Esophagus squamous epithelium (tissue), 5 donors: ENCODE results near the gene PRR5L. TPM values are rescaled to one million over a fixed set of nuclear protein-coding genes. Genes with fewer than 3 reads are reported as not detected.
"Not testable (repeated sequence)": the region's sequence is repeated elsewhere in the genome, so short reads cannot be mapped to it uniquely, and the experiment has no call there.

Source experiments
- DNase-seq: peaks from one replicate; lab custom pipeline; 2025; lab: John Stamatoyannopoulos, UW
- H3K27ac ChIP-seq, 4 donors: fragments of 200-600 bp; sonication (generic); one replicate each; pipeline ENCODE4 v1.5.1; 2016 to 2019; ENCODE audit warnings: mild to moderate bottlenecking in 1 of 4
- H3K27me3 ChIP-seq, 4 donors: fragments of 200-600 bp; sonication (generic); 1 replicate in 3 of 4; 2 replicates in 1 of 4; pipeline versions ENCODE4 v1.5.1 to v1.6.0; 2017 to 2021; ENCODE audit warnings: antibody characterized with exemption in 1 of 4
- H3K36me3 ChIP-seq, 3 donors: fragments of 200-600 bp; sonication (generic); one replicate each; pipeline ENCODE4 v1.5.1; 2016 to 2019
- H3K4me1 ChIP-seq, 3 donors: fragments of 200-600 bp; sonication (generic); one replicate each; pipeline ENCODE4 v1.5.1; 2017 to 2019
- H3K4me3 ChIP-seq, 4 donors: fragments of 200-600 bp; sonication (generic); 1 replicate in 3 of 4; 2 replicates in 1 of 4; pipeline ENCODE4 v1.5.1; 2016 to 2019; ENCODE audit warnings: mild to moderate bottlenecking in 2 of 4, moderate library complexity in 1 of 4
- H3K9me3 ChIP-seq, 3 donors: fragments of 200-600 bp; sonication (generic); one replicate each; pipeline ENCODE4 v1.5.1; 2016 to 2019
- CTCF ChIP-seq, 6 experiments: fragments of 450-650 bp in 4 of 6; fragments of 200-600 bp in 2 of 6; sonication (generic) in 2 of 6; IDR thresholded peaks; one replicate each; pipeline ENCODE4 v1.5.1; 2016 to 2019; ENCODE audit warnings: antibody characterized with exemption in 6 of 6, mild to moderate bottlenecking in 4 of 6, moderate library complexity in 4 of 6
- POLR2A ChIP-seq, 4 donors: fragments of 450-650 bp; IDR thresholded peaks; one replicate each; pipeline ENCODE4 v1.6.1; 2017; ENCODE audit warnings: antibody characterized with exemption in 4 of 4, mild to moderate bottlenecking in 4 of 4, moderate library complexity in 3 of 4
- WGBS, 2 donors: methylation state at CpG; one replicate each; pipeline ENCODE4 v1.1.5; 2018; 5-methylcytosine and 5-hydroxymethylcytosine counted together
- intact Hi-C: fragments of 100-400 bp; cut with DNase I; formaldehyde crosslinking; loops from one replicate; pipeline ENCODE4 v1.15.0; 2022
- small RNA-seq, 4 donors: library from RNA; depleted of rRNA; stranded (forward); fragments of <200 nt; gene quantifications; one replicate each; pipeline ENCODE3, GENCODE V24; 2016
- total RNA-seq, 4 donors: library from RNA; depleted of rRNA; stranded (reverse); fragments of >200 nt; gene quantifications; one replicate each; pipeline ENCODE4 v1.1.0, GENCODE V29; 2016
- donor health status: DM: yes; HTN: yes; CAD: no.

PRR5L gene
- total RNA-seq, 4 donors from 2014 or later, result 1.4 to 5.7 (median 1.8) TPM

GRCh38 chr11:36509694-36510593 is 213.9 kb downstream of the PRR5L start, which contains the start of gene TRAF6:
Gene TRAF6 (minus strand): TSS chr11:36510272. CDS start chr11:36501515, 8,757 bp downstream.
- peaks cover 0 to 8% (median 0%) of the 10 kb centered on the region in 3 donors for H3K9me3 ChIP-seq
- H3K27ac ChIP-seq, result peak within 1 kb of the TSS; percentile 90 to 99 (median 96)
- H3K4me1 ChIP-seq, result peaks cover 0 to 41% (median 7%) of the 10 kb centered on the region in 3 donors
- TF ChIP-seq CTCF (IDR thresholded peaks at IDR 0.05) (peak; percentile 86 to 95 (median 90)), POLR2A (IDR thresholded peaks at IDR 0.05) (peak in 2 of 4 donors; percentile 78 to 90)
- 0% methylated on average over 20 to 29 of the region's 81 CpGs for WGBS, 2 donors
- no peaks in the 10 kb centered on the region for H3K27me3 ChIP-seq
- intact Hi-C loops, result no loop called here
- H3K4me3 ChIP-seq, result peak within 1 kb of the TSS; percentile 68 to 99 (median 94)
- no peaks in the 10 kb centered on the region for H3K36me3 ChIP-seq
- peak; percentile 49 for DNase-seq

GRCh38 chr11:36510594-36510942 is 214.5 kb downstream of the PRR5L start:
- Histone ChIP-seq H3K36me3 (no peaks in the 10 kb centered on the region), H3K27me3 (no peaks in the 10 kb centered on the region), H3K9me3 (peaks cover 0 to 8% (median 0%) of the 10 kb centered on the region in 3 donors), H3K27ac (peak overlapping the region; percentile 90 to 99 (median 96)), H3K4me1 (peaks cover 0 to 40% (median 7%) of the 10 kb centered on the region in 3 donors), H3K4me3 (peak overlapping the region; percentile 68 to 99 (median 94))
- intact Hi-C loops, result no loop called here
- 3 to 5% methylated on average over 8 of the region's 8 CpGs for WGBS, 2 donors
- DNase-seq, result no peak
- TF ChIP-seq POLR2A (IDR thresholded peaks at IDR 0.05) (no peak), CTCF (IDR thresholded peaks at IDR 0.05) (no peak)

GRCh38 chr11:36511062-36511461 is 215.0 kb downstream of the PRR5L start:
- intact Hi-C loops, DNase-seq, H3K27me3 ChIP-seq, H3K4me3 ChIP-seq, H3K36me3 ChIP-seq, H3K9me3 ChIP-seq: not testable (repeated sequence)
- H3K4me1 ChIP-seq, result peaks cover 0 to 35% (median 7%) of the 10 kb centered on the region in 3 donors
- 52 to 68% methylated on average over 2 of the region's 2 CpGs for WGBS, 2 donors
- H3K27ac ChIP-seq, result peak overlapping the region in 2 of 4 donors; percentile 90 to 99

GRCh38 chr11:36512016-36512415 is 215.9 kb downstream of the PRR5L start:
- Histone ChIP-seq H3K4me3 (no peak overlapping the region), H3K36me3 (no peaks in the 10 kb centered on the region), H3K27me3 (no peaks in the 10 kb centered on the region), H3K9me3 (peaks cover 0 to 8% (median 0%) of the 10 kb centered on the region in 3 donors), H3K4me1 (peaks cover 0 to 26% (median 7%) of the 10 kb centered on the region in 3 donors), H3K27ac (no peak overlapping the region)
- DNase-seq, result no peak
- intact Hi-C loops, result no loop called here
- TF ChIP-seq CTCF (IDR thresholded peaks at IDR 0.05) (no peak), POLR2A (IDR thresholded peaks at IDR 0.05) (no peak)
- WGBS, 2 donors, result 63% methylated on average over 5 of the region's 5 CpGs

GRCh38 chr11:36513965-36514364 is 217.9 kb downstream of the PRR5L start:
- intact Hi-C loops, result no loop called here
- 54 to 58% methylated on average over 2 of the region's 2 CpGs for WGBS, 2 donors
- H3K27me3 ChIP-seq, result no peaks in the 10 kb centered on the region
- peaks cover 0 to 8% (median 0%) of the 10 kb centered on the region in 3 donors for H3K9me3 ChIP-seq
- no peaks in the 10 kb centered on the region for H3K36me3 ChIP-seq
- no peak for DNase-seq
- peaks cover 0 to 12% (median 0%) of the 10 kb centered on the region in 3 donors for H3K4me1 ChIP-seq
- TF ChIP-seq POLR2A (IDR thresholded peaks at IDR 0.05) (no peak), CTCF (IDR thresholded peaks at IDR 0.05) (no peak)
- no peak overlapping the region for H3K27ac ChIP-seq
- H3K4me3 ChIP-seq, result no peak overlapping the region

Small RNAs within 50 kb of the gene (small RNA-seq; reads per million reads assigned to genes)
- 0 reads per million in 4 donors for gene AC061999.1

Other genes with a start within 250 kb of the PRR5L start
- gene COMMD9, start 6.9 kb upstream of the PRR5L start, total RNA-seq, result 10 to 100 TPM; 25.9 to 37.9 (median 37.1) TPM
- gene TRAF6, start 214.0 kb downstream of the PRR5L start, total RNA-seq, result 10 to 100 TPM in 1 of 4 donors, 1 to 10 TPM in 3; 7.8 to 12.2 (median 7.9) TPM